CD4-positive, alpha-beta T cell treated with Interleukin-1 beta for 1 hour (primary cell): ENCODE data around the gene NEUROD2.

Experiments used
- DNase-seq, 2 donors: peaks; one replicate each; pipeline ENCODE4 v3.0.0-alpha.2; 2020 to 2022

Gene NEUROD2

DNA sequence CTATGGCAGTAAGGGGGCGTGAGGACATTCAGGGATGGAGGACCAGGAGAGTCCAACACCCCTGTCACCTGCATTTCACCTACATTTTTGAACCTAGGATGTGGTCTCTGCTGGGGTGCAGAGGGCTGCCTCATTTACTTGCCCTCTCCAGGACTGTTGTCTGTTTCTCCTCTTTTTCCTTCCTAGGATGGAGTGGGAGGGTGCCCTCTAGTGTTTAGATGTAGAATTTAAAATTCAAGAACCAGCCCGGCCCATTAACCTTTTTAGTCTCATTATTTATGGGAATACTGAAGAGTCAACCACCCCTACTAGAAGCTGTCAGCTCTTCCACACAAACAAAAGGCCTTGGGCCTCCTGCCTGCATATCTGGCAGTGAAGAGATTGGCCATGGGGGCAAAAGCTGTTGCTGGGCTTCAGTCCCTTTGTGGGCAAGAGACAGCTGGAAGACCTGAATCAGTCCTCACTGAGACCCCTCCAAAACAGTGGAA lies 26.7 kb upstream of the NEUROD2 start:
- peak in 1 of 2 donors; percentile 53 for DNase-seq

DNA sequence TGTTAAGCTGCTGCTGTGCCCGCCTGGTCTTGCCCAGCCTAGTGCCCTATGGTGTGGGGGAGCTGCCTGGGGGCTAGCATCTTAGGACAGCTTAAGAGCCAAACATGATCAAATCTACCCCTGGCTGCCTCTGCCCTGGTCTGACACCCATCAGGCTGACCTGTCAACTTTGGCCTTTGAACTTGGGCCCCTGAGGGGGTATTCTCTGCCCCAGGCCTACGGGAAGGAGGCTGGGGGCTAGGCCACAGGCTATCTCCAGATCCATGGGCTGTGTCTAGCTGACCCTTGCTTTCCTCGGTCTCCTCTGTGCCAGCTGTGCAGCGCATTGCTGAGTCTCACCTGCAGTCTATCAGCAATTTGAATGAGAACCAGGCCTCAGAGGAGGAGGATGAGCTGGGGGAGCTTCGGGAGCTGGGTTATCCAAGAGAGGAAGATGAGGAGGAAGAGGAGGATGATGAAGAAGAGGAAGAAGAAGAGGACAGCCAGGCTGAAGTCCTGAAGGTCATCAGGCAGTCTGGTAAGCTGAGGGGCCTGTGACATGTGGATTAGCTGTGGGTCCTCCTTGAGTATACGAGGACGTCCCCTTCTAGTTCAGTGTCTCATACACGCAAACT lies 26.0 kb upstream of the NEUROD2 start:
- no peak for DNase-seq

DNA sequence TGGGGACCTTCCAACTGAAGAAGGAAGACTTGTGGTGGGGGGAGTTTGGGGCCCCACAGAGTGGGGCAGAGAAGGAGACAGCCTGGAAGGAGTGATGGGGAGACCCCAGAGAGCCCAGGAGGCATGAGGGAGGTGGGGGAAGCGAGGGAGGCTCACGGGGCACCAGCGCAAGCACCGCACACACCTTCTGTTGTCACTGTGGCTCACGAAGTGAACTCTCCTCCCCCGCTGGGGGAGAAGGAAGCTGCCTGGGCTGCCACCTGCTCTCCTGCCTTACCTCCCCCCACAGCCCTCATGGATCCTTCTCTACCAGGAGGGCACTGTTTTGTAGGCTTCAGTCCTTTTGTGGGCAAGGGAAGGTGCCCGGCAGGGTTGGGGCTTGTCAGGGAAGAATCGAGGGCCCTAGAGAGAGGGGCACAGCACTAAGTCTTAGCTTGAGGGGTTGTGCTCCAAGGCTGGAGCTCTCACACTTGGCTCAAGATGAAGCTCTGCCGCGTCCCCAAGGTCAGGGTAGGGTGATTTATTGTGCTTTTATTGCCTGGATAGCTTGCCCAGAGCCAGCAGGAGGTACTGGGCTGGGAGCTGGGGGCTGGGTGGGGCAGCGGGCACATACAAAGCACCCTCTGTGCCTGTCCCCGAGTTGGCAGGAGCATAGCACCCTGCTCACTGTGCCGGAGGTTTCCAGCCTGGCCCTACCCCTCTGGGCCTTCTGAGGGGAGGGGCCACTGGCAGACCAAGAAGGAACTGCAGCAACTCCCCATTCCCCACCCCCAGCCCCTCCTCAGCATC lies 24.6 kb upstream of the NEUROD2 start:
- DNase-seq, result no peak

DNA sequence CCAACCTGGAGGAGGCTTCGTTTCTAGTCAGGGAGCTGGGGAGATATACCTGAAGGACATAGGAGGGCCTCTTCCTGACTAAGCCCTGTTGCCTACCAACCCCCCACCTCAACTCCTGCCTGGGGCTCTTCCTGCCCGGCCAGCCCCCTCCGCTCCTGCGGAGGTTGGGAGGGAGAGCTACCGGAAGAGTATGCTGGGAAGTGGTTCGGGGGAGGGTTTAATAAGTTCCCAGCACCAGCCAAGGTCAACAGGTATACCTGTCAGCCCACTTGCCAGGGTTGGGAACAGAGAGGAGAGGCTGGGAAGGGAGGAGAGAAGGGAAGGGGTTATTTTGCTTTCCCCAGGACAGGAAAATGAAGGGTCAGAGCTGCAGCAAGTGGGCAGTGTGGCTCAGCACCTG lies 23.7 kb upstream of the NEUROD2 start:
- no peak for DNase-seq

DNA sequence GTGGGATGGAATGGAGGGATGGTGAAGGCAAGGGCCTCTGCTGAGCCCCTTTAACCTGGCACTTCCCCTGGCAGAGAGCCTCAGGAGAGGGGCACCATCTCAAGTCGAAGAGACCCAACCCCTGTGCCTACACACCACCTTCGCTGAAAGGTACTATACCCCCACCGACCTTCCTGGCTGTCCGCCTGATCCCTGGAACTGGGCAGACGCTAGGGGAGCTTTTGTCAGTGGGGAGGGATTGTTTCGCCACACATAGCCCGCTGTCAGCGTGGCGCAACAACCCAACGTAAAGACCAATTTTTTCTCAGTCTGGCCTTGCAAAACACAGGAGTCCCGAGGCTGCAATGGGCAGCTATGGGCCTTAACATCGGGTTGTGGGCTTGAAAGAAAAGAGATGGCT lies 22.2 kb upstream of the NEUROD2 start:
- no peak for DNase-seq

DNA sequence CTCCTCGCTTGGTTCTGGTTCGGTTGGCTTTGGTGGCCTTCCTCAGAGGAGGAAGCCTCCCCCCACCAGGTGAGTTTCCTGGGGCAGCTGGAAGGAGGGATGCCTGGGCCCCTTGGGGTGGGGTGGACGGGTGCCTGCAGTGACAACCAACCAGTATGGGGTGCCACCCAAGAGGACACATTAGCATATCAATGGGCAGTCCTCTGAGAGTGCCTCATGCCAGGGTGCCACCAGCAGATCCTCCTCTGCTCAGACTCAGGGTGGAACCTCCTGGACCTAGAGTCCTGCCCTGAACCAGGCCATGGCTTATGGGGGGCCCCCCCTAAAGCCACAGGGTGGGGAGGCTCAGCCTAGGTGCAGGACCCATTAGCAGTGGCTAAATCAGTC lies 21.8 kb upstream of the NEUROD2 start:
- DNase-seq, result no peak

DNA sequence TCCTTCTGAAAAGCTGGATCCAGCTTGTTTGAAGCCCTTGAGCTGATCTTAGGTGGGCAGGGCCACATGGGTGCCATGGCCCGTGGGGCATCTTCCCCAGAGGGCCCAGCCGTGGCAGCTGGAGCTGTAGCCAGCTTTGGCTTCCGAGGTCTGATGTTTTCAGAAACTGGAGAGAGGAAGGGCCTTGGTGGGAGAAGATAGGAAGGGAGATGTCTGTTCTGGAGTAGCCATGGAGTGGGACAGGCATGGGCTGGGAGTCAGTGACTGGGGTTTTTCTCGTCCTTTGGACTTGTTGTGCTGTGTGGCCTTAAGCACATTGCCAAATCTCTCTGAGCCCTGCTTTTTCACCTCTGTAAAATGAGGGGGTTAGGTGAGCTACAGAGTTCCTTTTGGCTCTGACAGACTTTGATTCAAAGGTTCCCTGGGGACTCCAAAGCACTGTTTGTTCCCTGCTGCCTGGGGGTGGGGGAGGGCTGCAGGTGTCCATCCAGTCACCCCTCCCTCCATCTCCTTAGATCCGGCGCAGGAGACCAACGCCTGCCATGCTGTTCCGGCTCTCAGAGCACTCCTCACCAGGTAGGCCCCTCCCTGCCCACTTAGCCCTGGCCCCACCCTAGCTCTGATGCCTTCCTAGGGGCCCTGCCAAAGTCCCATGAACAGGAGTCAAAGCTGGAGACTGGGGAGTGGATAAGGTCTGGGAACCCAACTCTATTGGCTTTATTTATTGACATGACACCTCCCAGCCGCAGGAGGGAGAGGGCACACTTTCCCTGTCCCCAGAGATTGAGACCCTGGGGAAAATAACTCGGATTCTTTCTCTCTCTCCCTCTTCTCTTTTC lies 21.2 kb upstream of the NEUROD2 start:
- no peak for DNase-seq

DNA sequence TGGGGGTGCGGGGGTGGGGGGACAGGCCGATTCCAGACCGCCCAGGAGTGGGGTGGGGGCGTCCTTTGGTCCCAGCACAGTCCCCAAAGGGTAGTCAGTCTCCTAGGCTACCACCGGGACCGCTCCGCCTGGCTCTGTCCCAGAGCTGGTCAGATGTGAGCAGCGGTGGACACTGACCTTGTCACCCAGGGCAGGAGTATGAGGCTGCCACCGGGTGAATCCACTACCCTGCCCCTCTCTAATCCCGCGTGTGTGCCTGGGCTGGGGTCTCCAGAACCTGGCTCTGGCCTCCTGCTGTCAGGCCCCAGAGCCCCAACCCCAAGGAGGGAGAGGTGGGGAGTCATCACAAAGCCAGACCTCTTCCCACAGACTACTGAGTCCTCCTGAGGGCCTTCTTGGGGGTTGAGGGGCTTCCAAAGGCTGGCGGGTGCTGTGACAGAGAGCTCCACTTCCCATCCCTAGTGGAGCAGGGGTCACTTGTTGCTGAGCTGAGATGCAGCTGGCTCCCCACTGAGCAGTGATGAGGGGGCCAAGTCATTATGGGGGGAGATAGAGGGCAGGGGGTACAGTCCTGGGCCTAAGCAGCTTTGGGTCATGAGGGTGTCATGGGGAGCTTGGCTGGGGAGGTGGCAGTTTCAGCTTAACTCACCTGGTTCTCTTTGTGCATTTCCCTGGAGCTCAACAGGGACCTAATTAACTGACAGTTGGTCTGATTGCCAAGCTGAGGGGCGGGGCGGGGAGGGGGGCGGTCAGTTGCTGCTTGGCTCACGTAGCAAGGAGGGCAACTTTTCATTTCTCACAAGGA lies 20.2 kb upstream of the NEUROD2 start:
- DNase-seq, result no peak

DNA sequence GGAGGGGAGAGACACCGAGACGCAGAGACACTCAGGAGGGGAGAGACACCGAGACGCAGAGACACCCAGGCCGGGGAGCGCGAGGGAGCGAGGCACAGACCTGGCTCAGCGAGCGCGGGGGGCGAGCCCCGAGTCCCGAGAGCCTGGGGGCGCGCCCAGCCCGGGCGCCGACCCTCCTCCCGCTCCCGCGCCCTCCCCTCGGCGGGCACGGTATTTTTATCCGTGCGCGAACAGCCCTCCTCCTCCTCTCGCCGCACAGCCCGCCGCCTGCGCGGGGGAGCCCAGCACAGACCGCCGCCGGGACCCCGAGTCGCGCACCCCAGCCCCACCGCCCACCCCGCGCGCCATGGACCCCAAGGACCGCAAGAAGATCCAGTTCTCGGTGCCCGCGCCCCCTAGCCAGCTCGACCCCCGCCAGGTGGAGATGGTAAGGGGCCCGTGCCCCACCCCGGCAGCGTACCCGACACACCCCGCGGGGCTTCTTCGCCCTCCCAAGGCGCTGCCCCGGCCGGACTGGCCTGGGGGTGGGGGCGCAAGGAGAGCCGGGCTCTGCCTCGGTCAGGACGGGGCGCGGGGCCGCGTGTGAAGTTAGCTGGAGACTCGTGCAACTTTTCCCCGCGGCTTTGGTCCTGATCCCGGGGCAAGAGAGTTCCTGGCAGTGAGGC lies 19.5 kb upstream of the NEUROD2 start:
- no peak for DNase-seq

DNA sequence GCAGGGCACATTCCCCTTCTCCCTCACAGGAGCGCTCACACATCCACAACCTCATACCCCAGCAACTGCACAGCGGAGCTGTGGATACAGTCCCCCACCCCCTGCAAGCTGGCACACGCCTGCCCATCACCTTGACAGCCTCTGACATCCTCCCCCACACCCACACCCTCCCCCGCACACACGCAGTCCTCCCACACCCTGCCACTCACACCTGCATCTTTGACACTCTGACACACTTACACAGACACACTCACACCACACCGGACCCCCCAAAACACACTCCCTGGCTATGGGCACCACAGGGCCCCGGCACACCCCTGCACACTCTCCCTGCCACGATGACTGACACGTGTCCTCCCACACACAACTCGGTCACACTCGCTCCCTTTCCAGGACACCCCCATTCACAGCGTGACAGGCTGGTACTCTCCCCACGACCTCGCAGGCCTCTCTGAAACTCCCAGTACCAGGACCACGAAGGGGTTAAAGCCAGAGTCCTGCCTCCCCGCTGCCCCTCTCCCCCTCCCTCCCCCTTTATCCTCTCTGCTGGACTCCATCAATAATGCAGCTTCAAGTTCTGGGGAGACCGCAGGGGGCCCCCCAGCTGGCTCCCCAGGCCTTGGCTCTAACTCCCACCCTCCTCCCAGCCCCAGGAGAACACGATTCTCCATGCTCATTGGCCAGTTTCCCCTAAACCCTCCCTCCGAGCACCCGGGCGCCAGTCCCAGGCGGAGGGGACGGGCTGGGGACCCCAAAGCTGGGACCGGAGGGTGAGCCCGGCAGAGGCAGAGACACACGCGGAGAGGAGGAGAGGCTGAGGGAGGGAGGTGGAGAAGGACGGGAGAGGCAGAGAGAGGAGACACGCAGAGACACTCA lies 18.7 kb upstream of the NEUROD2 start, which contains the start of gene PPP1R1B:
Gene PPP1R1B (plus strand): TSS at position 782 of the 876 bp plus-strand sequence. CDS start 441 bp downstream, outside the sequence.
- no peak for DNase-seq

DNA sequence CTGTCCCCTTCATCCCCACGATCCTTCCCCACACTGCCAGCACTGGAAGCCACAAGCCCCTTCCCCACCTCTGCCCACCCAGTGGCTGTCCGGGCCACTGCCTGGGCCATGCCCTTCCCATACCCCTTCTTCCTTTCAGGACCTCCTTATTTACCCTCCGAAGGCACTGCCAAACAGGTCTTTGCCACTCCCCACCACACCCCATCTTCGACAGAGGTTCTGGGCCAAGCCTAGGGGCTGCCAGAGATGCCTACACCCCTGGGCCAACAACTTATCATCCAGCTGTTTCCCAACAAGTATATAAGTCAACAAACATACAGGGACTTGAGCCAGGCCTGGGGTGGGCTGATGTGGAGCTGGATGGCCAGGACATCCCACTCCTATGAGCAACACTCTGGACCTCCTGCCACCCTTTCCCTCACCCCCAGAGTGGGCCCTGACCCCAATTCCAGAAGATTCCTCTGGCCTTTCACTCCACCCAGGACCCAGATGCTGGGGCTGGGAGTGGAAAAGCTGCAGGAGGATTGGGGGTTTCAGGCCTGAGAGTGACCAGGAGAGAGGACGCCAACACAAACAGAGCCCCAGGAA lies 17.6 kb upstream of the NEUROD2 start:
- DNase-seq, result no peak

DNA sequence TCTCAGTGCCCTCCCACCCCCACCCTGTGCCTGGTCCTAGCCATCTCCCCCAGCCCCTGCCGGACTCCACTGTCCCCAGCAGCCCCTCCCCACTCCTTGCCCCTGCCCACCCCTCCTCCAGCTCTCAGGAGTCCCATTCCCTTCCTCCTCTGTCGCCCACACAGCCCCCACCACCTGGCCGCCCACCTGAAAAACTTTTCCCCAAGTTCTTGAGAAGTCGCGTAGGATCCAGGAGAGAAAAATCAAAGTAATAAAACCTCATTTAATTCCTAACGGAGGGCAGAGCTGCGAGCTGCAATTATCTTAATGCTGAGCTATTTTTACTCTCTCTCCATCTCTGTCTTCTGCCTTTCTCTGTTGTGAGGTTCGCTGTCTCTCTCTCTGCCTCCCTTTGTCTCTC lies 16.6 kb upstream of the NEUROD2 start:
- no peak for DNase-seq

DNA sequence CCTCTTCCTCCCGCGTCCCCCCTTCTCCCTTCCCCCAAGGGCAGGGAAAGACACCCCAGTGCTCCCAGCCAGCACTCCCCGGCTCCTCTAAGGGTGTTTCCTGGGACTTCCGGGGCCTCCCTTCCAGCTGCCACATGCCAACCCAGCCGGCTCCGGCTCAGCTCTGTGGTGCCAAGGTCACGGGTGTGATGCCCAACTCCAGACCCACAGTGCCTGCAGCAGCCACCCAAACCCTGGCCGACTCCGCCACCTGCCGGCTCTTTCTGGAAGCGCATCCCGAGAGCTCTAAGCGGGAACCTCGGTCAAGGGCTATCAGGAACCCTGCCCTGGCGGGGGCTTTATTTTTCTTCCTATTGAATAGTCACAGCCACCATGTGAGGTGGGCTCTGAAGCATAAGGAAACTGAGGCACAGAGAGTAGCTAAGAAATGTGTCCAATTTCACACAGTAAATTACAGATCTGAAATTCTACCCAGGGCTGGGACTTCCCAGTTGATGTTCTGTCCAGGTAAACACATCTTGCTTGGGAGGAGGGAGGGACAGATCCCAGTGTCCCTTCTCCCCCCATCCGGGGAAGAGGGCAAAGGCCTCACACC lies 15.7 kb upstream of the NEUROD2 start:
- DNase-seq, result peak; percentile 85 to 89

DNA sequence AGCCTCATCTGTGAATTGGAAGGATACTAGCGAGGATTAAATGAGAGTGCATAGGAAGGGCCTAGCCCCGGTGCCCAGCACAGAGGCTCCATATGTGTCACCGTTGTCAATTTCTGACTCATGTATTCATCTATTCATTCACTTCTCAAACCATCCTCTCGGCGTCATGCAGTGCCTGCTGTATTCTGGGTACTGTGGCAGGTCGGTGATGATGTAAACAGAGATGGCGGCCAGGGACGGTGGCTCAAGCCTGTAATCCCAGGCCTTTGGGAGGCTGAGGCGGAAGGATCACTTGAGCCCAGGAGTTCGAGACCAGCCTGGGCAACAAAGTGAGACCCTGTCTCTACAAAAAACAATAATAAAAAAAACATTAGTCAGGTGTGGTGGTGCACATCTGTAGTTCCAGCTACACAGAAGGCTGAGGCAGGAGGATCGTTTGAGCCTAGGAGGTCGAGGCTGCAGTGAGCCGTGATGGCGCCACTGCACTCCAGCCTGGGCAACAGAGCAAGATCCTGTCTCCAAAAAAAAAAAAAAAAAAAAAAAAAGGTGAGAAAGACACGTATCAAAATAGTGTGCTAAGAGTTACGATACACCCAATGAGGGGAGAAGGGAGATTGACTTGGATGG lies 14.8 kb upstream of the NEUROD2 start:
- peak; percentile 30 to 40 for DNase-seq

DNA sequence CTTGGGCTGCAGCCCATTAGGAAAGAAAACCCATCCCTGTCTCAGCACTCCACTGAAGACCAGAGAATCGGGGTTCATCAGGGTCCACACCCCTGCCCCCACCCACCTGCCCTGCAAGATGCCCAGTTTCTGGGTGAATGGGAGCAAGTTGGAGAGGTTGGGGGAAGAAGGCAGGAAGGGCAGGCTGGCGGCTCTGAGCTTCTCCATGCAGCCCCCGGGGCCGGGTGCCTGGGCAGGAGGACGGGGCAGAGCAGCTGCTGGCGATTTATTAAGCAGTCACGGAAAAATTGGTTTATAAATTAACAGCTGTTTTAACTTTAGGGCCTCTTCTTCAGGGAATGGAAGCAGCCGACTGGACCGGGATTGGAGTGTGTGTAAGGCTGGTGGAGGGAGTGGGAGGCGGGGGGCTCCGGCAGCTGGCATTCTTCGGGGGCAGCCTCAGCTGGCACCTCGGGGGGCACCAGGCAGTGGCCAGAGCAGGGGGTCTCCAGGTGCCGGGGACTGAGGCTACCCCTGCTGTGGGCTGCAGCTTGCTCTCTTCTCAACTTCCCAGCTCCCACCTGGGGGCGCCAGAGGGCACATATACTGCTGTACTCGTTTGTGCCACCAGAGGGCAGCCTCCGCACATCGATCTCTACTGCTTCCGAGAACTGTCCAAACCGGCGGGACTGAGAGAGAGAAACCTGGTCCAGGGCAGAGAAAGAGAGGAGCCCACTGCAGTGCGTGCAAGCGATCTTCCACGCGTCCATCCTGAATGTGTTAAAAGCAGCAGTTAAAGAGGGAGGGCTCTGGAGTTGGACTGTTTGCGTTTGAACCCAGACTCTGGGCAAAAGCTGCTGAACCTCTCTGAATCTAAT lies 14.0 kb upstream of the NEUROD2 start:
- DNase-seq, result peak; percentile 84 to 91

DNA sequence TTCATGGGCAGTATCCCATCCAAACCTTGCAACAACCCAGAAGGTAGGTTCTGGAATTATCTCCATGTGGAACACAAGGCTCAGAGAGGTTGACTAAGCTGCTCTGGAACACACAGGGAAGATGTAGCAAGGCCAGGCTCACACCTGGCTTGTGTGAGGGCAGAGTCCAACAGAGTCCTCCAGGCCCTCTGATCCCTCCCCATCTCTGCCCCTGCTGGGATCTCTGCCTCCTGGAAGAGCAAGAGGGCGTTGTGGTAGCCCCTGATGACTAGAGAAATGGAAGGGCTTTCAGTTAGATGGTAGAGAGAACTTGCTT lies 12.0 kb upstream of the NEUROD2 start:
- no peak for DNase-seq

DNA sequence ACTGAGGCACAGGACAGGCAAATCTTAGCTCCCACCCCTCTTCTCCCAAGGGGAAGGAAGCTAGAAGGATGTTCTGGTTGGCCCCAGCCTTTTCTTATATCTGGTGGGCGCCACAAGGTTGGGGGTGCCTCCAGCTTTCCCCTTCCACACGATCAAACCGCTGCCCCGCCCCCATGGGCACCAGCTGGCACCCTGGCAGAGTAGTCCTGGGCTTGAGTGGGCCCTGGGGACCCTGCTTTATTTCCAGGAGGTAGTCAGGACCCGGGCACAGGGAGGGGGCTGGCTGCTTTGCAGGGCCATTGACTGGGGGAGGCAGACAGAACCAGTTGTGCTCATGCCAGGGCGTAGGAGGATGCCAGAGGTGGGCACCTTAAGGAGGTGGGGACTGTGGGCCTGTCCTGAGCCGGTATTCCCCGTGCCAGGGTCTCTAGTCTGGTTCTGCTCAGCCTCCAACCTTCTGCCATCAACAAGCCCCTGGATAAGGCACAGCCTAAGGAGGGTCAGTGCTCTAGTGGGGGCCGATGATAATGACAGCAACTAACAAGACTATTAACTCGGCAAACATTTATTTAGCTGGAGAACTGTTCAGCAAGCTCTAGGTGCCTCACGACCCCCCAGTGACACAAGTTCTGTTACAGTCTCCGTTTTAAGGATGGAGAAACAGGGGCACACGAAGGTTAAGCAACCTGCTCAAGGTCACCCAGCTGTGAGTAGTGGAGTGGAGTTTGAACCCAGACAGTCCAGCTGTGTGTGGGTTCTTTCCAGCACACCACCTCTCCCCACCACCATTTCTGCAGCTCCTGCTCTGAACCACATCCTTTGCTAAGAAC lies 11.5 kb upstream of the NEUROD2 start:
- no peak for DNase-seq
